HG03175 (cell line): Measurements from ENCODE around the gene DPH3.

ENCODE experiments used
- ATAC-seq: cut with Tn5 transposase; IDR thresholded peaks from one replicate; pipeline ENCODE4 v1.9.1; 2021; ENCODE audit warnings: mild to moderate bottlenecking, moderate library complexity; ENCODE audit not compliant: unreplicated experiment

The DPH3 gene

GRCh38 chr3:16236856-16237393 is 27.8 kb downstream of the DPH3 start:
- ATAC-seq: no peak

DNA sequence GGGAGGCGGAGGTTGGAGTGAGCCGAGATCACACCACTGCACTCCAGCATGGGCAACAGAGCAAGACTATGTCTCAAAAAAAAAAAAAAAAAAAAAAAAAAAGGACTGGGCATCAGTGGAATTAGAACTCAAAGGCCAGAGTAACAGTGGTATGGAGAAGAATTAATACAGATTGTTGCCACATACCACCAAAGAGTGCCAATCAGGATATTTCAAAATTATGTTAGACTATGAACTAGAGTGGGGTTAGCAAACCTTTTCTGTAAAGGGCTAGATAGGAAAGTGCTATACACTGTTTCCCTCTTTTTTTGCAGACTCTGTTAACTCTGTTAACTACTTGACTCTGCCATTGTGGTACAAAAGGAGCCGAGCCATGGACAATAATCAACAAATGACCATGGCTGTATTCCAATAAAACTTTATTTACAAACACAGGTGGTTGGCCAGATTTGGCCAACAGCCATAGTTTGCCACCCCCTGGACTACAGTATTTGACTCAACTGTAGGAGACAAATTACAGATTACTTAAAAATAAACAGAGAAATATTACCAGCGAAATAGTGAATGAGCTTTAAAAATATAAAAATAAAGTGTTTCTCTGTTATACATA is 28.6 kb downstream of the DPH3 start:
- no peak for ATAC-seq

DNA sequence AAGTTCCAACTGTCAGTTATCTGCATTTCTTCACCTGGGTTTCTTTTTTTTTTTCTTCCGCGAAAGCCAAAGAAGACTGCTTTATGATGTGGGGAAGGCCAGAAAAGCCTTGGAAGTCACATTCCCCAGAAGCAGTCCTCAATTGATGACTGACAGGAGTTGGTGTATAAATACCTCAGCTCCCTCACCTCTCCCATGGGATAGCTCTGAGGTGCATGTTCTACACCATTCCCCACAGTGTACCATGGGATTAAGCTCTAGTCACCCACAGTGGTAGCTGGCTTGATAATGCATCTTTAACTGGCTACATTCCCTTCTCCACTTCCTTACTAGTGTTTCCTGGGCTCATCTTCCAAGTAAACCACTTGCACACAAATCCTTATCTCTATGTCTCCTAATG is 30.5 kb downstream of the DPH3 start:
- ATAC-seq: no peak

DNA sequence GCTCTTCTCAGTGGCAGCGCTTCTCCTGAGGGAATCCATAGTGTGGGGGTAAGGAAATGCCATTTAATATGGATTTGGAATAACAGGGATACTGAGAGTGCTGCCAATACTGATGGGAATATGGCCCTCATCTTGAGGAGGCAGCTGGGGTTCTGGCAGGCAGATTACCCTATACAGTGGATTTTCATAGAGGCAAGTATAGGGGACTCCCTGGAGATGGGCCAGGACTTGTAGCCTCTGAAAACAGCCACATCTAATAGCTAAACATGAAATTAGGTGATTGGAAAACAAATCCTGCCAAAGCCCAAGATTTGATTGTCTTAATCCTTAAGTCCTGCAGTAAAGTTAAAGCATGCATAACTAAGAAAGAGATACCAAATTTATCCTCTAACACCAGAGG is 30.9 kb downstream of the DPH3 start:
- ATAC-seq: no peak

- ATAC-seq: no peak
Observed at GRCh38 chr3:16231983-16232382, 32.8 kb downstream of the DPH3 start.

DNA sequence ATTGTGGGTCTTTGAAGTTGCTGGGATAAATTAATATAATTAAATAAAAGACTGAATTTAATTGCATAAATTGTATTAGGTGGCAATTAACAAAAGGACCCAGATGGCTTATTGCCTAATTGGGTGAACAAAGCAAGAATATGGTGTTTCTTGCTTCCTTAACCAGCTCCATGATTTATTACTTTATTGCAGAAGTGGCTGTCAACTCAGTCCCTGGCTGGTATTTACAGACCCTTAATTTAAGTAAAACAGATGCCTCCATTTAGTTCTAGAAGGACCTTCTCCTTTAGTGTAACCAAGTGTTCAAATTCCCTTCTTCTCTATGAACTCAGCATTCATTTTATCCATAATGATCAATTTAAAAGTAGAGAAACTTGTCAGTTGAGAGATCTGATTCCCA is 35.1 kb downstream of the DPH3 start:
- no peak for ATAC-seq

- no peak for ATAC-seq
Observed at GRCh38 chr3:16227566-16227965, 37.2 kb downstream of the DPH3 start.

GRCh38 chr3:16224325-16224724 is 40.4 kb downstream of the DPH3 start:
- ATAC-seq: no peak

- no peak for ATAC-seq
Observed at GRCh38 chr3:16222547-16222946, 42.2 kb downstream of the DPH3 start.

DNA sequence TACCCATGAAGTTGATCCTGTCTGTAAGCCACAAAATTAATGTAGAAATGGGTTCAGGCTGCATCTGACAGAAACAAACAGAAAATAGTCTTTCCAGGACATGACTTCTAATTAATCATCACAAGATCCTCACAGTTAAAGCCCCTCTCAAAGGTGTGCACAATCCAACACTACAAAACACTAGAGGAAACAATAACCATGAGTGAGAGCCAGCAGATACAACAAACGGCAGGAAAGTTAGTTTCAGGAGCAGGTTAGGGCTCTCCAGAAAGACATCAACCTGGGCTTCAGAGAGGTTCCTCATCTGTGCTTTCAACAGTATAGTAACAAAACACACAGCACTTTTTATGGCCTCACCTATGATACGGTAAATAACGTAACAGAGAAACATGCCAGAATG is 42.8 kb downstream of the DPH3 start:
- no peak for ATAC-seq

DNA sequence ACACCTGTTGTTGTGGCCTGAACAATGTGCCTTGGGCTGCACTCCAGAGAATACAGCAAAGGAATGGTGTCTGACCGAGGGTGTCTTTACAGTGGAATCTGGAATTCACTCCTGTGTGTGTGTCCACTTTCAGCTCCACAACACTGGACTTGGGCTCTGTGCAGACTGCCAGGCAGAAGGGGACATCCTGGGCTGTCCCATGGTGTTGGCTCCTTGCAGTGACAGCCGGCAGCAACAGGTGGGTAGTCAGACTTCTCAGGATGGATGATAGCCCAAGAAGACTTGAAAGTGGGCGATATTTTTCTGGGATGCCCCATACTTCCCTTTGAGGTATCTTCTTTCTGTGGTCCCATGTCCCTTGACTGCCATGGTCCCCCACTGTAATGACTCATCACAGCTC is 45.0 kb downstream of the DPH3 start:
- ATAC-seq: no peak

DNA sequence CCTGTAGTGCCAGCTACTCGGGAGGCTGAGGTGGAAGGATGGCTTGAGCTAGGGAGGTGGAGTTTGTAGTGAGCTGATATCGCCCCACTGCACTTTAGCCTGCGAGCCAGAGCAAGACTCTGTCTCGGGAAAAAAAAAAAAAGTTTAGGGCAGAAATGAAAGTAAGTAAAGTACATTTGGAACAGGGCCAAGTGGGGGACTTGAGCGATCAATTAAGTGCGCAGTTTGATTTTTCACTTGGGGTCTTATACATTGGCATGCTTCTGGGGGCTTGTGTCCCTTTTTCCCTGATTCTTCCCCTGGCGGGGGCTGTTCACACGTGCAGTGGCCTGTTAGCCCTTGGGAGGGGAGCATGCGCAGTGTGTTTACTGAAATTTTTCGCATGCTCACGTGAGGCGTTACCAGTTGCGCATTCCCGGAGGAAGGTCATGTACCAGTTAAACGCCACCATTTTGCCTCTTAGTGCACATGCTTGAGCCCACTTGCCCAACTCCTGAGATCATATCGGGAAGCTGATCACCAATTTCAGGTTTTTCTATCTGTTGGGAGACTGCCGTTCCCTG is 48.3 kb downstream of the DPH3 start:
- ATAC-seq: no peak

GRCh38 chr3:16214366-16214765 is 50.4 kb downstream of the DPH3 start:
- no peak for ATAC-seq

- ATAC-seq: no peak
Observed at GRCh38 chr3:16211176-16211904, 53.4 kb downstream of the DPH3 start.
